Mesendoderm (in vitro differentiated cells): ENCODE data around the gene HOXA7.

Experiments
- DNase-seq: peaks from one replicate; pipeline ENCODE4 v3.0.0; 2013
- H2AK5ac ChIP-seq: 2 replicates; pipeline ENCODE4 v1.6.1; 2013; ENCODE audit warnings: low read length, inconsistent platforms
- H2BK120ac ChIP-seq: 2 replicates; pipeline ENCODE4 v1.6.1; 2013; ENCODE audit warnings: low read depth, mild to moderate bottlenecking, low read length, moderate library complexity, mixed read lengths
- H2BK15ac ChIP-seq: replicated peaks from 2 replicates; pipeline ENCODE4 v1.6.1; 2013; ENCODE audit warnings: low read depth, mild to moderate bottlenecking, moderate library complexity
- H2BK5ac ChIP-seq: 2 replicates; pipeline ENCODE4 v1.6.1; 2013; ENCODE audit warnings: low read length, inconsistent platforms
- H3K18ac ChIP-seq: 2 replicates; pipeline ENCODE4 v1.6.1; 2013; ENCODE audit warnings: mild to moderate bottlenecking, low read length, mixed read lengths
- H3K23ac ChIP-seq: one replicate; pipeline ENCODE4 v1.6.1; 2013; ENCODE audit warnings: low read length
- H3K27ac ChIP-seq: 2 replicates; pipeline ENCODE4 v1.5.1; 2013; ENCODE audit warnings: low read depth, mild to moderate bottlenecking, inconsistent platforms, low read length, moderate library complexity
- H3K27me3 ChIP-seq: 2 replicates; pipeline ENCODE4 v1.6.1; 2013; ENCODE audit warnings: low read length, control low read depth, mild to moderate bottlenecking, inconsistent platforms; ENCODE audit not compliant: insufficient read depth, poor library complexity
- H3K36me3 ChIP-seq: 2 replicates; pipeline ENCODE4 v1.6.1; 2013; ENCODE audit warnings: low read length, inconsistent platforms; ENCODE audit not compliant: control insufficient read depth, insufficient read depth
- H3K4ac ChIP-seq: one replicate; pipeline ENCODE4 v1.6.1; 2013; ENCODE audit warnings: low read depth, mild to moderate bottlenecking, low read length, moderate library complexity
- H3K4me1 ChIP-seq: 2 replicates; pipeline ENCODE4 v1.6.1; 2013; ENCODE audit warnings: low read depth, low read length, inconsistent platforms; ENCODE audit not compliant: control insufficient read depth
- H3K4me2 ChIP-seq: 2 replicates; pipeline ENCODE4 v1.6.1; 2013; ENCODE audit warnings: low read length
- H3K4me3 ChIP-seq: 2 replicates; pipeline ENCODE4 v1.5.1; 2013; ENCODE audit warnings: mild to moderate bottlenecking, low read length
- H3K56ac ChIP-seq: one replicate; pipeline ENCODE4 v1.6.1; 2013; ENCODE audit warnings: low read length
- H3K79me1 ChIP-seq: 2 replicates; pipeline ENCODE4 v1.6.1; 2013; ENCODE audit warnings: low read length, inconsistent platforms
- H3K79me2 ChIP-seq: 2 replicates; pipeline ENCODE4 v1.6.1; 2013; ENCODE audit warnings: mild to moderate bottlenecking, low read length; ENCODE audit not compliant: control insufficient read depth, insufficient read depth
- H3K9ac ChIP-seq: 2 replicates; pipeline ENCODE4 v1.6.1; 2013; ENCODE audit warnings: low read length, inconsistent platforms
- H4K5ac ChIP-seq: one replicate; pipeline ENCODE4 v1.6.1; 2013; ENCODE audit warnings: low read length
- H4K8ac ChIP-seq: one replicate; pipeline ENCODE4 v1.6.1; 2013; ENCODE audit warnings: low read depth, mild to moderate bottlenecking, control low read depth, low read length, moderate library complexity
- WGBS: extraction: QIAGEN DNeasy Blood & Tissue Kit; methylation state at CpG from one replicate; pipeline ENCODE4 v1.1.7; 2013; ENCODE audit warnings: low lambda C conversion rate, missing lambda C conversion rate; ENCODE audit not compliant: insufficient coverage; ENCODE audit errors: extremely low coverage; 5-methylcytosine and 5-hydroxymethylcytosine counted together

The HOXA7 gene

GRCh38 chr7:27182861-27183681, 26.6 kb upstream of the HOXA7 start:
- no peaks in the 10 kb centered on the region for H3K79me1 ChIP-seq
- no peak overlapping the region for H3K23ac ChIP-seq
- no peak overlapping the region for H3K56ac ChIP-seq
- peak overlapping the region; percentile 2 for H3K4me2 ChIP-seq
- peak; percentile 86 for DNase-seq
- H2AK5ac ChIP-seq, result no peak overlapping the region
- H4K5ac ChIP-seq, result no peak overlapping the region
- H3K27me3 ChIP-seq, result peaks cover 84% of the 10 kb centered on the region
- H2BK5ac ChIP-seq, result no peak overlapping the region
- H3K79me2 ChIP-seq, result no peaks in the 10 kb centered on the region
- no peak overlapping the region for H3K4me3 ChIP-seq
- no peak overlapping the region for H2BK15ac ChIP-seq
- no peaks in the 10 kb centered on the region for H3K36me3 ChIP-seq
- H2BK120ac ChIP-seq, result no peak overlapping the region
- H3K4me1 ChIP-seq, result no peaks in the 10 kb centered on the region
- no peak overlapping the region for H3K9ac ChIP-seq
- WGBS, result no CpG with 5 or more reads among the region's 39 CpGs
- H3K27ac ChIP-seq, result no peak overlapping the region
- H3K4ac ChIP-seq, result no peak overlapping the region
- H3K18ac ChIP-seq, result no peak overlapping the region
- no peak overlapping the region for H4K8ac ChIP-seq

DNA sequence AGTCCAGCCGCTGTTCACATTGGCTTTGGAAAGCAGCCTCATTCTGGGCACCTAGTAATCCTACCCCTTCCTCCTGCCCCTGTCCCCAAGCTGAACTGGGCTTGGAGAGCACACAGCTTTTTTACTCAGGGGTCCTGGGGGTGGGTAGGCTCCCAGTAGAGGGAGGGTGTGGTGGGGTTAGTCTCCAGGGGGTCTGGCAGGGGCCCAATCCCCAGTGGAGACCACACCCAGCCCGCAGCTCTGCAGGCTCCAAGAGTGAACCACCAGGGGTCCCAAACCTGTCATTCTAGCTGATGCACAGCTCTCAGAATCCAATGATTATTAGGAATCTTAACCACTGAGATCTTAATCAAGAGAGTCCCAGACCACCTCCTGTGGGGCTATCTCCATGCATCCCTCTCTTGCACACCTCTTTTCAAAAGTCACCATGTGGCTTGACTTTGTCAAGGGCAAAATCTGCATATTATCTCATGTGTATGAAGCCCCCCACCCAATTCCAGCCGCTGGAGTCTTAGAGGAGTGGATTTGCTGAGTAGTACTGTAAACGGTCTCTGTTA, 25.9 kb upstream of the HOXA7 start:
- no peak overlapping the region for H3K4me2 ChIP-seq
- no peak overlapping the region for H3K23ac ChIP-seq
- H3K56ac ChIP-seq, result no peak overlapping the region
- no peak overlapping the region for H2BK5ac ChIP-seq
- no peaks in the 10 kb centered on the region for H3K4me1 ChIP-seq
- H3K18ac ChIP-seq, result no peak overlapping the region
- H2BK15ac ChIP-seq, result no peak overlapping the region
- no CpG with 5 or more reads among the region's 4 CpGs for WGBS
- no peak overlapping the region for H4K5ac ChIP-seq
- H3K79me2 ChIP-seq, result no peaks in the 10 kb centered on the region
- no peaks in the 10 kb centered on the region for H3K79me1 ChIP-seq
- H3K4me3 ChIP-seq, result no peak overlapping the region
- no peak overlapping the region for H3K27ac ChIP-seq
- DNase-seq, result no peak
- H2BK120ac ChIP-seq, result no peak overlapping the region
- no peak overlapping the region for H3K9ac ChIP-seq
- no peak overlapping the region for H2AK5ac ChIP-seq
- H3K27me3 ChIP-seq, result peaks cover 84% of the 10 kb centered on the region
- no peak overlapping the region for H3K4ac ChIP-seq
- no peak overlapping the region for H4K8ac ChIP-seq
- no peaks in the 10 kb centered on the region for H3K36me3 ChIP-seq

DNA sequence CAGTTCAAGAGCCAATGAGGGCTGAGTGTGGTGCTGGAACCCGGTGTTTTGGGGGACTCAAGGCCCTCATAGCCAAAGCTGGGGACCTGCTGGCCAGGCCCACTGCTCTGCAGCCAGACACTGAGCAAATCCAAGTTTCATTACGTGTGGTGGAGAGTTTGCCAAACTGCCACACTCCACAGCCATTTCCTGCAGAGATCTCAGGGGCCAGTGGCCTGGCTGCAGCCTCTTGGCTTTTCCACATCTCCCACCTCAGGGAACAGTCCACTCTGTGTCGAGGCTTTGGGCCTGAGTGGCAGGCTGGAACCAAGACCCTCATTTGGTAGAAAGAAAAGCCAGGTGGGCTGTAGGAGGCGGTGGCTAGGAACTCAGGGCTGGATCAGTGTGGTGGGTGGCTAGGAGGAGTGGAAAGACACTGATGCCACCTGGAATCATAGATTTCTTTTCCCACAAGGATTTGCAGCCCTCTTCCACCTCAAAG, 25.4 kb upstream of the HOXA7 start:
- Histone ChIP-seq H3K79me2 (no peaks in the 10 kb centered on the region), H2BK120ac (no peak overlapping the region), H3K4me1 (no peaks in the 10 kb centered on the region), H3K18ac (no peak overlapping the region), H4K5ac (no peak overlapping the region), H4K8ac (no peak overlapping the region), H2AK5ac (no peak overlapping the region), H3K4ac (no peak overlapping the region), H3K9ac (no peak overlapping the region), H3K4me3 (no peak overlapping the region), H2BK5ac (no peak overlapping the region), H3K27me3 (peaks cover 85% of the 10 kb centered on the region), H3K4me2 (no peak overlapping the region), H3K56ac (no peak overlapping the region), H3K79me1 (no peaks in the 10 kb centered on the region), H3K27ac (no peak overlapping the region), H3K23ac (no peak overlapping the region), H2BK15ac (no peak overlapping the region), H3K36me3 (no peaks in the 10 kb centered on the region)
- DNase-seq, result no peak
- no CpG with 5 or more reads among the region's 4 CpGs for WGBS

DNA sequence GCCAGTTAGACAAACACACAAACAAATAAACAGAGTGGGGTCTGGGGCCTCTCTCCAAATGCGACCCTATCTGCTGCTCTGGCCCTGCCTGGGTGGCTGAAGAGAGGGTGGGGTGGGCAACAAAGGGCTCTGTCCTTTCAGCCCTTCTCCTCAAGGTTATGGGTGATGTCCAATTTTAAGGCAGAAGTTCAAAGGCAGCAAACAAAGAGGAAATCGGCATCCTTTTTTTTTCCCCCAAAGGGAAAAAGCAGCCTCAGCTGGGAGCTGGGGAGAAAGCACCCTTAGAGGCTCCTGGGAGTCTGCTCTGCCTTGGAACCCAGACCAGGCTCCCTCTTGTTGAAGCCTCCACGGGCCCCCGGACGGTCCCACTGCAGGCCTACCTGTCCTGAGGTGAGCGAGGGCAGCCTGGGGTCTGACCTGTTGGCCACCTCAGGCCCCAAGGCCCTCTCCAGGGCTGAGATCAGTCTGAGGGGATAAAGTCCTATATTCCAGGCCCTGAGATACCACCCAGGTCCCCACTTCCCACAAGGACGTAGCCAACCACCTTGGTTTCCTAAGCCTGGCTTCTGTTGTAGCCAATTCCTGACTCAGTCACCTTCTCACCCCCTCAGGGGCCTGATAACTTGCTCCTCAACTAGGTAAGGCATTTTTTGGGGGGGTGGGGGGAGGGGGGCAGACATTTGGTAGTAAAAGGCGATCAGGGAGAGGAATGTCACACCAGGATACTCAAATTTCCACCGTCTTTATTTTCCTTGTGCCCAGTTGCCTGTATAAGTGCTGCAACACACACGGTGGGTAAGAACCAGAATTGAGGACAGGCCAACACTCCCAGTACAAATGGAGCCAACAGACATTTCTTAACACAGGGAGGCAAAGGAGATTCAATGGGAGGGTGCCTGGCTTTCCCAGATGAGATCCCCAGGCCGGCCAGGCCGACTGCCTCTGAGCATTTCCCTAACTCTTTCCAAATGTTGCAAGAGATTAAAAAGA, 24.3 kb upstream of the HOXA7 start:
- H2BK5ac ChIP-seq, result no peak overlapping the region
- no peaks in the 10 kb centered on the region for H3K4me1 ChIP-seq
- no peak overlapping the region for H3K4me3 ChIP-seq
- no peak overlapping the region for H2AK5ac ChIP-seq
- no CpG with 5 or more reads among the region's 12 CpGs for whole genome bisulfite sequencing
- H4K8ac ChIP-seq, result no peak overlapping the region
- H3K79me2 ChIP-seq, result no peaks in the 10 kb centered on the region
- no peaks in the 10 kb centered on the region for H3K79me1 ChIP-seq
- H3K18ac ChIP-seq, result no peak overlapping the region
- H4K5ac ChIP-seq, result no peak overlapping the region
- no peak overlapping the region for H3K4me2 ChIP-seq
- peaks cover 87% of the 10 kb centered on the region for H3K27me3 ChIP-seq
- H3K27ac ChIP-seq, result no peak overlapping the region
- H3K4ac ChIP-seq, result no peak overlapping the region
- H3K56ac ChIP-seq, result no peak overlapping the region
- H3K9ac ChIP-seq, result no peak overlapping the region
- no peak overlapping the region for H2BK15ac ChIP-seq
- H2BK120ac ChIP-seq, result no peak overlapping the region
- no peaks in the 10 kb centered on the region for H3K36me3 ChIP-seq
- no peak overlapping the region for H3K23ac ChIP-seq
- no peak for DNase-seq

DNA sequence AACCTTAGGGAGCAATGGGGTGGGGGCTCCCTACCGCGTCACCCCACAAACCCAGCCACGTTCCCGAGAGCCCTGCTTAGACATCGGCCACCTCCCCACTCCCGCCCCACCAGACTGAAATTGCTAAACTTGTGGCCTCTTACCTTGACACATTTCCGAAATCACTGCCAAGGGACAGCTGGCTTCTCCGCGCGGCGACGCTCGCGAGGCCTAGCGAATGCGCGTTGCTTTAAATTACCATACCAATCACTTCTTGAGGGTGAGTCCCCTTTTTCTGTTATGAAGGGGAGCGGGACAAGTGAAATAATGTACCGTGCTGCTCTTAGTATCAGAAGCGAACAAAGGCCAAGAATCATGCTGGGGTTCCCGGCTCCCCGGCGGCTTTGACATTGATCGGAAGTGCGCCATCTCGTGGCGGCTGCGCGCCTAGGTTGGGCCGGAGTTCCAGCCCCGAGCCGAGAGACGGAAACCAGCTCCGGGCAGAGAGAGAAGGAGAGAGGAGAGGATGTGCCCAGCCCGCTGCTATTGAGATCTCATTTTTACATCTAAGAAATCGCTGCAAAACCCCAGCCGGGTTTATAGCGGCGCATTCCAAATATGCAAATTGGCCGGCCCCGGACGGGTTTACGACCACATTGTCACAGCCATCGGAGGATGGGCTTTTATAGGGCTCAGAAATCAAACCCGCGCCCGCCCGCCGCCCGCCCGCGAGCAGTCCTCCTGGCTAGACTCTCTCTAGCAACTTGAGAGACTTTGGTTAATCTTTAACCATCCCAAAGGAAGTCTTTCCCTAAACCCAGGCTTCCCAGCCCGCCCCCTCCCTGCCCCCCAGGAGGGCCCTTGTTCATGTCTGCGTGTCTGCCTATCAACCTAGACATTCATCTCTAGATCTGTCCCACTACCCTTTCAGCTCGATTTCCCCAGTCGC, 23.3 kb upstream of the HOXA7 start:
- Histone ChIP-seq H3K4me2 (peak overlapping the region; percentile 58), H3K18ac (no peak overlapping the region), H3K9ac (no peak overlapping the region), H3K4me1 (no peaks in the 10 kb centered on the region), H3K79me1 (no peaks in the 10 kb centered on the region), H3K27me3 (peaks cover 89% of the 10 kb centered on the region), H4K5ac (no peak overlapping the region), H3K27ac (no peak overlapping the region), H3K36me3 (no peaks in the 10 kb centered on the region), H3K23ac (no peak overlapping the region), H3K56ac (peak overlapping the region; percentile 6), H2BK15ac (no peak overlapping the region), H2AK5ac (no peak overlapping the region), H3K4ac (no peak overlapping the region), H4K8ac (no peak overlapping the region), H3K4me3 (no peak overlapping the region), H2BK5ac (no peak overlapping the region), H2BK120ac (no peak overlapping the region), H3K79me2 (no peaks in the 10 kb centered on the region)
- DNase-seq, result peak; percentile 83
- WGBS, result no CpG with 5 or more reads among the region's 56 CpGs
